ENCODE results near the gene MYPOP.

The MYPOP gene

GRCh38 chr19:45901912-45902650 is at the start of gene MYPOP:
MYPOP (minus strand) TSS chr19:45902613; CDS start chr19:45901773, 840 bp downstream.
- peak in 1 of 6 experiments; percentile 48 for DNase-seq

- no peak for DNase-seq
These were observed 45.5 kb upstream of the MYPOP start for GRCh38 chr19:45947926-45948325.

- no peak for DNase-seq
These were observed 38.0 kb upstream of the MYPOP start for GRCh38 chr19:45940515-45940805.

GRCh38 chr19:45939792-45940514 is 37.5 kb upstream of the MYPOP start:
- DNase-seq, result no peak

GRCh38 chr19:45938733-45939319 is 36.4 kb upstream of the MYPOP start:
- DNase-seq, result no peak

- no peak for DNase-seq
These were observed 32.9 kb upstream of the MYPOP start for GRCh38 chr19:45935267-45935666.

- no peak for DNase-seq
These were observed 32.3 kb upstream of the MYPOP start for GRCh38 chr19:45934551-45935230.

GRCh38 chr19:45933759-45934158 is 31.3 kb upstream of the MYPOP start:
- DNase-seq, result no peak

- no peak for DNase-seq
These were observed 28.6 kb upstream of the MYPOP start for GRCh38 chr19:45931055-45931454.

GRCh38 chr19:45929247-45929646 is 26.8 kb upstream of the MYPOP start:
- no peak for DNase-seq

GRCh38 chr19:45927565-45928261 is 25.3 kb upstream of the MYPOP start:
- DNase-seq, result peak; percentile 73 to 89 (median 86)

- DNase-seq, result no peak
These were observed 22.6 kb upstream of the MYPOP start for GRCh38 chr19:45924891-45925447.

- no peak for DNase-seq
These were observed 19.9 kb upstream of the MYPOP start for GRCh38 chr19:45922281-45922680.

- no peak for DNase-seq
These were observed 18.0 kb upstream of the MYPOP start for GRCh38 chr19:45920458-45920857.

- no peak for DNase-seq
These were observed 17.3 kb upstream of the MYPOP start for GRCh38 chr19:45919678-45920077.

GRCh38 chr19:45918721-45919120 is 16.3 kb upstream of the MYPOP start:
- DNase-seq, result no peak

GRCh38 chr19:45917421-45918091 is 15.1 kb upstream of the MYPOP start:
- DNase-seq, result no peak

- no peak for DNase-seq
These were observed 11.7 kb upstream of the MYPOP start, which contains the start of gene NANOS2 for GRCh38 chr19:45913874-45914830. NANOS2 (minus strand) TSS chr19:45914778; CDS start chr19:45914693, 85 bp downstream.

- DNase-seq, result no peak
These were observed 8.9 kb upstream of the MYPOP start for GRCh38 chr19:45911291-45911690.

GRCh38 chr19:45908956-45909355 is 6.5 kb upstream of the MYPOP start:
- DNase-seq, result no peak

GRCh38 chr19:45906221-45906620 is 3.8 kb upstream of the MYPOP start:
- no peak for DNase-seq

Data from stimulated activated naive CD4-positive, alpha-beta T cell (primary cell).